ENCODE results near the gene CLEC16A.

The CLEC16A gene

GRCh38 chr16:11047057-11047456, 102.7 kb downstream of the CLEC16A start:
- DNase-seq: no peak

- DNase-seq: no peak
Observed at GRCh38 chr16:11047939-11048800, 103.8 kb downstream of the CLEC16A start.

GRCh38 chr16:11049396-11050059, 105.2 kb downstream of the CLEC16A start:
- no peak for DNase-seq

GRCh38 chr16:11050536-11050935, 106.2 kb downstream of the CLEC16A start:
- no peak for DNase-seq

DNA sequence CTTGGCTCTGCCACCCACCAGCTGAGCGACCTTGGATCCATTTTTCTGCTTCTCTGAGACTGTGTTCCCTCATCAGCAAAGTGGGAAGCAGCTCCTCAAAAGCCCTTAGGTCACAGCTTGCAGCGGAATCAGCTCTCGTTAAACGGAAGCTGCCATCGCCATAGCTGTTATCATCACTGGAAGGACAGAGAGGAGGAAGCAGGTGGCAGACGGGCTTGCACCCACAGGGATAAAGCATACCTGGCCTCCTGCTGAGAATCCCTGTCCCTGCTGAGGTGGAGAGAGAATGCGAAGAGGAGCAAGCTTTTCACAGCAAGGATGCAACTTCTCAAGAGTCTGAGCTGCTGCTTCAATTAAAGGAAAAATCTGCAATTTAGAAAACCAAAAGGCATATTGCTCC, 106.6 kb downstream of the CLEC16A start:
- DNase-seq: peak; percentile 75

GRCh38 chr16:11051430-11051829, 107.1 kb downstream of the CLEC16A start:
- no peak for DNase-seq

GRCh38 chr16:11051879-11052808, 107.8 kb downstream of the CLEC16A start:
- no peak for DNase-seq

- DNase-seq: no peak
Observed at GRCh38 chr16:11053916-11054460, 109.6 kb downstream of the CLEC16A start.

DNA sequence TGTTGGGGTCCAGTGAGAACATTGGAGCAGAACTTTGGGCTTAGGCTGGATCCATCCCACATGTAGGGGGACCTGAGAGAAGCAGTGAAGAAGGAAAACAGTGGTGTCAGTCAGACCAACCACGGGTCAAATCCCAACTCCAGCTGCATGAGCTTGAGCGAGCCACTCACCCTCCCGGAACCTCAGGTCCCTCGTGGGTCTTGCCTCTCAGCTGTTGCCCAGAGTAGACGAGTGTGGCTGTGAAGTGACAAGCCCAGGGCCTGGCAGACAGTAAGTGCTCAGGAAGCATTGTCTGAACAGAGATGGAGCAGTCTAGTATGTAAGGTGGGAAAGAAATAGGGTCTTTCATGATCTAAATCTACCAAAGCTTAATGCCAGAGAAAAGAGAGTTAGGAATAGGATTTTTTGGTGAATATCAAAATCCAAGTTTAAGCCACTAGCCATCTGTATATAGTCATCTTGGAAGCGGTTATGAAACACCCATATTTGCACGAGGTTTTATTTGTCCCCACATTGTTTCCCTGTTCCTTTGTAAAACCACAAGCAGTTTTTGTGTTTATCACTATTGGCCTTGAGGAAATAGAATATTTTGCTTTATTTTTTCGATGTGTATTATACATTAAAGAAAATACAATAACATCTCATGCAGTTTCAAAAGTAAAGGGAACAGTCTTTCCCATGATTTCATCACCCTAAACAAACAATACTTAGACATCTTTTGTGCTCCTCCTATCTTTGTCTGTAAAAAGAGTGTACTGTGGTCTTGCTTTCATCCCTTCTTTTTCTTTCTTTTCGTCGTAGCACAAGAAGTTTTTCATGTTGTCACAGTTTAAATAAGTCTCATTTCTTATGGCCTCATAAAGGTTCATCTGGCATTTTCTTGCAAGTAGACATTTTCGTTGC, 112.0 kb downstream of the CLEC16A start:
- DNase-seq: no peak

DNA sequence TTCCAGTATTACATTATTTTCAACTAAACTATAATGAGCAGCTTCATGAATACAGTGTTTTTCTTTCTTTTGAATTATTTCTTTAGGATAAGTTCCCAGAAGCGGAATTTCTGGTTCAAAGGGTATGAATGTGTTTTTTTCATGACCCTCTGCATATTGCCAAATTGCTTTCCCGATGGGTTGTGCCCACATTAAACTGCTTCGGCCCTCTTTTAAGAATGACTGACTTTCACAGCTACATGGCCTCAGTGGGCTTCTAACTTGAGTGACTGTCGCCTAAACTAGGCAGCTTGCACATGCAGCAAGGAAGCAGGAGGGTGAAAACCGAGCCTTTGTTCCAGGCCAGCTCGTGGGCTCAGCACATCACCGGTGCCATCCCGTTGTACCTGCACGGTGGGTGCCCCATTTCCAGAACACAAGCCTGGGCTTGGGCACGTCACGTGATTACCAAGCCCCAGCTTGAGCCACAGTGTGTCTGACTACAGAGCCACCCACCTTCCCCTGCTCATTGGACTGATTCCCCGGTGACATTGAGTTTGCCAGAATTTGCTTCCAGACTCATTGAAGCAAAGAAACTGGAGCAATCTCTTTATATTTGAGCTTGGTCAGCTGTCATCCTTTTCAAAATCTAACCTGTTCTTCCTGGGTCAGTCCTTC, 112.8 kb downstream of the CLEC16A start:
- no peak for DNase-seq

GRCh38 chr16:11057711-11058345, 113.5 kb downstream of the CLEC16A start:
- no peak for DNase-seq

GRCh38 chr16:11058832-11059231, 114.5 kb downstream of the CLEC16A start:
- no peak for DNase-seq

GRCh38 chr16:11059588-11059987, 115.2 kb downstream of the CLEC16A start:
- DNase-seq: no peak

DNA sequence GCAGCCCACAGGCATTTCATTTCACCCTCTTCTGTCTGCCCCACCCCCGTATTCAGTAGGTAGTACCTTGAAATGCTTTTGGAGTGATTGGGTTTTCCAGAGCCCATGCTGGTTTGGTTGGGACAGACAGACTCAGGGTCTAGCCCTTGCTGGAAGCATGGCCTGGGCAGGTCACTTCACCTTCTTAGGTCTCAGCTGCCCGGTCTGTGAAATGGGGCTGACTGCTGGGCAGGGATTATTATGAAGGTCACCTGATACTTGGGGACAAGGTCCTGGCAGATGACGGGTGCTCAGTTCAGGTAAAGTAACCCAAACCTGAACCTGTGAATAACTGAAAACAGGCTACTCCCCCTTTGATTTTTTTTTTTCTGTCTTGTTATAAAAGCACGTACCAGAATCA, 116.0 kb downstream of the CLEC16A start:
- no peak for DNase-seq

DNA sequence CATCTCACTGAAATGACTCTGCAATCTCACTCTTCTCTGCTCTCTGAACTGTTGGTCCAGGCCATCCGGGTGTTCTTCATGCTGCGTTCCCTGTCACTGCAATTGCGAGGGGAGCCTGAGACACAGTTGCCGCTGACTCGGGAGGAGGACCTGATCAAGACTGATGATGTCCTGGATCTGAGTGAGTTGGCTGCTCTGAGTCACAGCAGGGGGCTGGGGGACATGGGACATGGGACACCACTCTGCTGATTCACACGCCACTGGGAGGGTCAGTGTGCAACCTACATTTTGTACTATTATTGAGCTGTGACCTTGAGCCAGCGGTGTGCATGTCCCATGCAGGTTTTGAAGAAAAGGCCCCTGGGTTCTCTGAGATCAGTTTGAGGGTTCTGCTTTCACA, 116.5 kb downstream of the CLEC16A start:
- DNase-seq: no peak

DNA sequence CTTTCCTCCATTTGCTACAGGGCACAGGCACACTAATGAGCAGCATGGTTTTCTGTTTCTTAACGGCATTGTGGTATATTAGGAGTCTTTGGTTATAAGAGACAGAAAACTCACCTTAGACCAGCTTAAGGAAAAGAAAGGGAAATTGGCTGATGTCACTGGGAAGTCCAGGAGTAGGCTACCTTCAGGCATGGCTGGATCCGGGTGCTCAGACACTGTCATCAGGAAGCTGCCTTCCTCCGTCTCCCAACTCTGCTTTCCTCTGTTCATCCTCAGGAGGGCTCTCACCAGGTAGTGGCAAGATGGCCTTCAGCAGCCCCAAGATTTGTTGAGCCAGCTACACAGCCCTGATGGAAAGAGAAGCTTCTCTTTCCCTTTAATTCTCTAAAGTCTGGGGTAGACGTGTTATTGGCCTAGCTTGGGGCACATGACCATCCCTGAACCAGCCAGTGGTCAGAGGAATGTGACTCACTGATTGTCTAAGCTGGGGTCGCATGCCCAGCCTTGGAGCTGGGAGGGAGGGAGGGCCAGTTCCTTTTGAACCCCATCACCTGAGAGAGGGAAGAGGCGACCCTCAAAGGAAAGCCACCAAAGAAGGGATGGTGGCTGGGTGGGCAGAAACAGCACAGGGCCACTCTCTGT, 117.4 kb downstream of the CLEC16A start:
- no peak for DNase-seq

- DNase-seq: no peak
Observed at GRCh38 chr16:11063448-11064201, 119.3 kb downstream of the CLEC16A start.

GRCh38 chr16:11064202-11064540, 119.8 kb downstream of the CLEC16A start:
- DNase-seq: no peak

DNA sequence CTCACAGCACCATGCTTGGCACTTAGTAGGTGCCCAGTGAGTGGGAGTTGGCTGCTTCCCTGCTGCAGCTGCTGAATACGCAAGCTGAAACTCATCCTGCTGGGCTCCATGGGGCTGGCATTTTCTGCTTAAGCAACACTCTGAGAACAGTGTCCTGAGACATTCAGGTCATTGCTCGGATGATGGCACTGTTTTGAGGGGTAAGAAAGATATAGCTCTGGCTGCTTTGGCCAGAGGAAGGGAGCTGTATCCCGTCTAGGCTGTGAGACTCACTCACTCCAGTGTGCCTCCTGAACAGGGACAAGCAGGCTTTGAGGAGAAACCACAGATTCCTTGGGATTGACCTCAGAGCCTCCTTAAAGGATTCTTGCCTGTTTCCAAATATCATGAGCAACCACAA, 120.5 kb downstream of the CLEC16A start:
- no peak for DNase-seq

Data from DMS153 (cell line).